GM21447 (cell line): Measurements from ENCODE around the gene HCN4.

Source experiments
- ATAC-seq: cut with Tn5 transposase; IDR thresholded peaks from one replicate; pipeline ENCODE4 v1.9.1; 2021; ENCODE audit not compliant: unreplicated experiment

HCN4 gene

DNA sequence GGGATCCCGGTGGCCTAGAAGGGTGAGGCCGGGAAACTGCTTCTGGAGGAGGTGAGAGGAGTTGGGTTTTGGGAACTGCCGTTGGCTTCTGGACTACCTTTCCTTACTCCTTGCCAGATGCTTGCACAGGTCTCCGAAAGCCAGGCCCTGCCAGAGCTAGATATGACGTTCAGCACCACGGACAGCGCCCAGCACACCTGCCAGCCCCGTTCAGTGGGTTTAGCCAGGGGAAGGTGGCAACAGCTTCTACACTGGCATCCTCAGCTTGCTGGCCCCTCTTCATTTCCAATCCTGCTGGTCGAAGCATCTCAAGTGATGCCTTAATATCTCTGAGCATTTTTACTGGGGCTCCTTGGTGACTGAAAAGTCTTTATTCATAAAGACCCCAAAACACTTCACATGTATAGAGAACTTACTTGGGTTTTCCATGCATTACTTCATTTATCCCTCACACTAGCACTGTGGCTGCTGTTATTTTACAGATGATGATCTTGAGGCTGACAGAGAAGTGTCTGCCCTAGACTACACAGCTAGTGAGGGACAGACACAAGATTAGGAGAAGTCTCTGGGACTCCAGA lies 21.9 kb downstream of the HCN4 start:
- ATAC-seq = no peak

DNA sequence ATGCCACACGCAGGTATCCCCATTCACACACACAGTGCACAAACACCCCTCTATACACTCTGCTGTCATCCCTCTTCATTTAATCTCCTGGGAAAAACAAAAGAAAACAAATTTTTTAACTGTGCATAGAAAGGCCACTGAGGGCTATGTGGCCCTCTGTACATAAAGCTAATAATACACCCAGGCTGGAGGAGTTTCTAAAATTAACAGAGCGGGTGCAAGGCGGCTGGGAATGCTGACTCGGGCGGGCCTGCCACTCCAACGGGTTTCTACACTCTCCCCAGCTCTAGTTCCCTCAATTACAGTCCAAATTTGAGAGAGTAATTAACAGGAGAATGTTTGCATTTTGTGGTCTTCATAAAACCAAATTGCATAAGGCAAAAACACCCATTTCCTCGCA lies 23.1 kb downstream of the HCN4 start:
- ATAC-seq = no peak

DNA sequence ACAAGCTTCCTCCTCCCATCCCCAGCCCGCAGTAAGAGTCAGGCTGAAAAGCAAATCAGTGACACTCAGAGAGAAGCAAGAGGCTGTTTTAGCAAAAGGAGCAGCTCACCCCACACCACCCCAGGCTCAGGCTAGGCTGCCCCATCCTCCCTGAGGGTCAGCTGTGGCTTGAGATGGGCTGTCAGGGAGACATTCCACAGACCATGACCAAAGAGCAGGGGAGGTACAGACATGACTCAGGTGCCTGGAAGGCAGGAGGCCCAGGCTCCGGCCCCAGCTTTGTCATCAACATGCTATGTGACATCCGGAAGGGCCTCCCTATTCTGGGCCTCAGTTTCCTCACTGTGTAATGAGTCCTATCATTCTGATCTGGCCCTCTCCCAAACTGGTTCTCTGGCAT lies 24.7 kb downstream of the HCN4 start:
- no peak for ATAC-seq

DNA sequence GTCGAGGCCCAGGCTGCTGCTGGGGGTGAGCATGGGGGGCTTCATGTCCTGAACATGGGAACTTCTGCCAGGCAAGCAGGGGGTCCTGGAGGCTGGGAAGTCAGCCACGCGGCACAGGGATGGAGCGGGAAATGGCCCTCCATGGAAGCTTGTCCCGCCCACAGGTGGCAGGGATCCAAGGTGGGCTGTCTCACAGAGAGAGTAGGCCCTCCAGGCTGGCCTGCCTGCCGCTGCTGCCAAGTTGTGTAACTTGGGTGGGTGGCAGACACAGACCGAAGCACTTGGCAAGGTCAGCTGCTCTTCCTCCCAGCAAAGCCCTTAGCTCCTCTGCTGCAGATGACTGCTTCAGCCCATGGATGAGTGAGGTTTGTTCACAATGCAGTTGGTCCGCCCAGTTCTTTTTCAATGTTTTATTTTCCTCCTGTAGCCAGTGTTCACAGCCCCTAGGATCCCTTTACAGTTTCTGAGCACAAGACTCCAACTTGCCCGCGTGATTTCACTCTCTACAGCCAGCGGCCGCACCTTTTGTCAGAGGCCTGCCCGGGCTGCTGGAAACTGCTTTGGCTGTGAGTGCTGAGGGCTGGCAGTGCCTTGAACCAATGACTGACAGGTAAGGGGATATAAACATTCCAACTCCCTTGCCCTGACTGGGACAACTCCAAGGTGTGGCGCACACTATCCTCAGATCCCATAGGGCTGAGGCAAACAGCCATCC lies 26.7 kb downstream of the HCN4 start:
- no peak for ATAC-seq

DNA sequence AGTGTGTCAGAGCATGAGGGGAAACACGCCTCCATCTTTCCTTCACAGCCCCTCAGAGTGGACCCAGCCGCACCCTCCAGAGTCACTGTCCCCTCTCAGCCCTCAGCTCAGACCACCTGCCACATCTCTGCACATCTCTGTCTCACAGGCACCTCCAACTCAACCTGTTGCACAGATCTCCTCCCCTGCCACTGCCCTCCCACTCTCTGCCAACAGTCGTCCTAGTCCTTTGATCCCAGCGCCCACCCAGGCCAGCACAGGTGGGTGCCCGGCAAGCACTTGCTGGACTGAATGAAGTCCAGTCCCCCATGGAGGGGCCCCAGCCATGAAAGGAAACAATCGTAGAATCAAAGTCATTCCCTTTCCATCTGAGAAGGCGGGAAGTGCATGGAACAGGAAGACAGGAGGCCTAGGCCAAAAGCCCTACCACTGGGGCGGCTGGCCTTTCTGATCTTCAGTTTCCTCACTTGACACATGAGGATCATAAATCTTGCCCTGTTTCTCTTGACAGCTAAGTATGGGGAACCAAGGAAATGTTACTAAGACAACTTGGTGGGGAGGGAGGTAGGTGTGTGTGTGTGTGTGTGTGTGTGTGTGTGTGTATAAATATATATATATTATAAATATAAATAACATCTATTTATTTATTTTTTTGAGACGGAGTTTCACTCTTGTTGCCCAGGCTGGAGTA lies 28.1 kb downstream of the HCN4 start:
- ATAC-seq = no peak

DNA sequence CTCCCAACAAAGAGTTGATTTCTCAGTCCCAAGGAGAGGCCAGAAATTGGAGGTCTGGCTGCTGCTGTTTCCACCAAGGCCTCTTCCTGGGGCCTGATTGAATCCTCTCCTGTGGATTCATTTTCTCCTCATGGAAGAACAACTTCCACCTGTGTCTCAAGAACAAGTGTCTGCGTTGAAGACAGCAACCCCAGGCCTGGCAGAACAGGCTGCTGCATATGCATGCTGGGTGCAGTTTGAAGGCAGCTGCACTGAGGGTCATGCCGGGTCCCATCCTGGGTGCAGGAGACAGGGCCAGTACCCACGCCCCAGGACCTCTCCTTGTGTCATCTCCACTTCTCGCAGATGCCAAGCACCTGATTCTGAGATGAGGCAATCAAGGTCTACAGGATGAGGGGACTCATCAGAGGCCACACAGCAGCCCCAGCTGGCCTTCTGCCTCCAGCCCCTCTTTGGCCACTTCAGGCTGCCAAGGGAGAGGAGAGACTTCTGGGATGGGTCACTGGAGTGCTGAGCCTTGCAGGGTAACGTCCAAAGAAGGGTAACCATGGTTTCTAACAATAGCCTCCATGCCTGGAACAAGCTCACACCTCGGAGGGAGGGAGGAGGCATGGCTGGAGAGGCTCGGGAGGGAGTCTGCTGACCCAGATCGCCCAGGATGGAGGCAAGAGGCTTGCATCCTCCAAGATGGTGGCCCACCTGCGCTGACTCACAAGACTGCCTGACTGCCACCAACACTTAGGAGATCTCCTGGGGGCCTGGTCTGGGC lies 30.0 kb downstream of the HCN4 start:
- ATAC-seq = no peak

DNA sequence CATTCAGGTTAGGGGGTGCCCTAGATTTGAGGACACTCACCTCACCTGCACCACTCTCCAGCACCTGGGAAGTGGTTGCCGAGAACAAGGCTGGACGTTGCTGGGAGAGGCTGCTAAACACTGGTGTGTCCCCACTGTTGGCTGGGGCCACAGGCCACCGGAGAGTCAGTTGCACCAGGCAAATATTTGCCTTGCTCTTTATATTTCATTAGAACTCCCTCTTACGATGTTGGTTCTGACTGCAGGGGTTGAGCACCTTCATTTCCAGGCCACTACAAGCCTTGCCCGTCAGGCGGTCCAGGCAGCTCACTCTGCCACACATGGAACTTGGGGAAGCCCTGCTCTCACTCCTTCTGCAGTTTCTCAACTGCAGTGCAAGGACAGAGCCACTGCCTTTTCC lies 30.7 kb downstream of the HCN4 start:
- ATAC-seq = no peak

DNA sequence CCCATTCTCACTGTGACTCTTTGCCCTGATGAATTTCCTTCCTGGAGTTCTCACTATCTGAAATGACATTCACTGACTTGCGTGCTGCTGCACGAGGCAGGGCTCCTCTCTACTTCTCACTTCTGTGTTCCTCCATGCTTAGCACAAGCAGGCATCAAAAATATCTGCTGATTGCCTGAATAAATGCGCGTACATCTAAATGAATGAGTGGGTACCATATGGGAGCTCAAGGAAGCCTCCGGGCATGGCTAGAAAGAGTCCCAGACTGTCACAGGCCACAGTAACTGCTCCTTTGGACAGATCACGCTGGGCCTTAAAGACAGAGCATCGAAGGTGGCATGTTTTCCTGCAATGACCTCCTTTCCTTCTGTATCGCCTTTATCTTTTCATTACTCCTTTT lies 31.6 kb downstream of the HCN4 start:
- ATAC-seq = no peak

DNA sequence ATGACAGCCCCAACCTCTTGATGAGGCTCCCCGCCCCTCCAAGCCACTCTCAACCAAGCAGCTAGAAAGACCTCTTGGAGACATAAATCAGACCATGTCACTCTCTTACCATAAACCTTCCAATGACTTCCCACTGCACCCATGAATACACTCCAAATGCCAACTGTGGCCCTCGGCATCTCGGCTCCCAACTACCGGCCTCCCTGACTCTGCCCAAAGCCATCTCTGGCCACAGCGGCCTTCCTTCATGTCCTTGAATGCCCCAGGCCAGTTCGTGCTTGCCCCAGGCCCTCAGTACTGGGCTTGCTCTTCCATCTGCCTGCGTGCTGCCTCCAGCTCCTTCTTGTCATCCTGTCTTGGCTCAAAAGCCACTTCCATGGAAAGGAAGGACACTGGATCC lies 32.0 kb downstream of the HCN4 start:
- ATAC-seq = no peak

DNA sequence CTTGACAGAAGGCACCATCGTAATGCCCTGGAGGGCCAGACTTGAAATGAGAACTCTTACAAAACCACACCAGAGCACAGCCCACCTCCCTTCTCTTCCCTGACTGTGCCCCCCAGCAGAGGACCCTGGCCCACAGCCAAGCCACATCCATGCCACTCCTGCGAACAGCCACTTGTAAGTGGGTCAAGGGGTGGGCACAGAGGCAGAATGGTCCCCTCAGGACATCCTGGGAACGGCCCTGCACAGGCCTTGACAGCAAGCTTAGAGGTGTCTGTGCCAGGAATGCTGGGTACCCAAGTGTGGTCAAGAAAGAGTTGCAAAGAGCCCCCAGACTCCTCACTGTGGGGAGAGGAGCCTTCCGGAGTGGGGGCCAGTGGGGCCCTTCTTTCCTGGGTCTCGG lies 33.3 kb downstream of the HCN4 start:
- no peak for ATAC-seq

DNA sequence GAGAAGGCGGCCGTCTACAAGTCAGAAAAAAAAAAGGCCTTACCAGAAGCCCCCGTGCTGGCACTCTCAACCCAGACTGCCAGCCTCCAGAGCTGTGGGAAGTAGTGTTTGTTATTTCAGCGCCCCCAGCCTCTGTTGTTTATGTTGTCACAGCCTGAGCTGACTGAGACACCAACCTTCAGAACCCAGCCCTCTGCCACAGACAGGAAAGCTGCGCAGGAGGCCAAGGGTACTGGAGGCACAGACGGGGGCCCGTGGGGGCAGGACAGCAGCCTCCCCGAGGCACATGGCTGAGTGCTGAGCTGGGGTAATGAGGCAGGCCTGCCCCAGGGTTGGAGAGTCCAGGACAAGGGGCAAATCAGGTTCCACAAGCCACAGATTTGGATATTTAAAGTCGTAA lies 33.7 kb downstream of the HCN4 start:
- ATAC-seq = no peak

DNA sequence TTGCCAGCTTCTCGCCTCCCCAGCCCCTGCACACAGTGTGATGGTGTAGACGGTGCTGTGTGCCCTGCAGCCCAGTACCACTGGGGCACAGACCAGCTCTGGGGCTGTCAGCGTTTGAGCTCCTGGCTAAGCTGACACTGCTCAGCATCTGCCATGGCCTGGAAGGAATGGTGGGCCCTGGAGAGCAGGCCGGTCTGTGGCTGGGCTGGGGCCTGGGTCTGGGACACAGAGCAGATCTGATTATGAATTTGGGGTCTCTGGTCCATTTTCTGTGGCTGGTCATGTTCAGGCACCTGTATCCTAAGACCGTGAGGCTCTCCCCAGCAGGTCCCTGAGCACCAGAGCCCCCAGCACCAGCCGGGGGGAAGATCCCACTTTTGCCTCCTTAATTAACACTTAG lies 34.7 kb downstream of the HCN4 start:
- no peak for ATAC-seq

DNA sequence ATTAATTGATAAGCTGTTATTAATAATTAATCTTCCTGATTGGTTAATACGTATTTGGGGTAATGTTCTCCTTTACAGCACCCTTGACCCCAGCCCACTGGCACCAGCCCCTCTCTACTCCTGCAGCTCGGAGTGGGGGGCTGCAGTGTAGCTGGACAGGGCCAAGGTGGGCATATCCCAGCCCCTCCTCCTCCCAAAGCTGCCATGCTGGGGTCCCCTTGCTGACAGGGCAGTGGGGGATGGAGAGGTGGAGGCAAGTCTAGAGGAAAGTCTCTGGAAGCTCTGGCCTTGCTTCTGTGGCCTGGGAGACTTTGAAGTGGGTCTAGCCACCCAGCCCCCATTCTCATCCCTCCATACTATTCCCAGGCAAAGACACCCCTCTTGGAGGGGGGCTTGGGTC lies 35.8 kb downstream of the HCN4 start:
- ATAC-seq = no peak

DNA sequence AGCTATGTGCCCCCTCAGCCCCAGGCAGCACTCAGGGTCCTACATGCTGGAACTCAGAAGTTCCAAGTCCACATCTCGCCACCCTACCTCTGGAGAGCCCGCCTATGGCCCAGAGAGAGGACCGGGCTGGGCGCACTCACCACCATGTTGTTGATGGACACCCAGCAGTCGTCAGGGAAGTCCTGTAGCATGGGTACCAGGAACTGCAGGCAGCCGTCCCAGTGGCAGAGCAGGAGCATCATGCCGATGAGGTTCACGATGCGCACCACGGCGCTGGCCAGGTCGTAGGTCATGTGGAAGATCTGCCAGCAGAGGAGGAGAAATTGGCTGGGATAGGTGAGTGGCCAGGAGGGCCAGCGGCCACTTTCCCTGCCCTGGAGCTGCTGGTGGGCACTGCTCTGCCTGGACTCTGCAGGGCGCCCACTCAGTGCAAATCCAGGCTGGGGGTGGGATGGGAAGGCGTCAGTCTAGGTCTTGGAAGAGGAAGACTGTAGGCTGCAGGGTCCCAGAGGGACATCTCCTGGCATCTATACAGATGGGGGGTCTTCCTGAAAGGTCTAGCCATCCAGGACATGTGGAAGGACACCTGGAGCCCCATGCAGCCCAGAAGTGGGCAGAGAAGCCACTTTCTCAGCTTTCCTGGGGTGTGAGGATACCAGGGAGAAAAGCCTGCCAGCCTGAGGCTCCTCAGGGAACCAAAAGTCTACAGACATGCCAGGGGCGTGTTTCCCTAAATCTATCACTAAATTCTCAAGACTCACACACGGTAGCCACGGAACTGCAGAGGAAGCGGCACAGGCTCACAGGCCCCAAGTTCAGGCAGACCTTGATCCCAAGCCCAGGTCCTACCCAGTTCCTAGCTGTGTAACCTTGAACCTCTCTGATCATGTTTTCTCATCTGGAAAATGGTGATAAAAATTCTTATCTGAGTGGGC lies 36.5 kb downstream of the HCN4 start:
- no peak for ATAC-seq

DNA sequence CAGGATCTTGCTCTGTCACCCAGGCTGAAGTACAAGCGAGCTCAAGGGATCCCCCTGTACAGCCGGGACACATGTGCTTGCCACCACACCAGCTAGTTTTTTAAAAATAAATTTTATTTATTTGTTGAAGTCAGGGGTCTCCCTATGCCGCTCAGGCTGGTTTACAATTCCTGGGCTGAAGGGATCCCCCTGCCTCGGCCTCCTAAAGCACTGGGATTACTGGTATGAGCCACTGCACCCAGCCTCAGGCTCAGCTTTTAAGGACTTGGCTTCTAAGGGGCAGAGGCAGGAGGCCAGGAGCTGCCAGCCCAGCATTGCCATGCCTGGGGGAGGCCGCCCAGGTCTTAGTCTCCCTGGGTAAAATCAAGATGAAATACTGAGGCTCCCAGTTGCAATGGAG lies 37.3 kb downstream of the HCN4 start:
- no peak for ATAC-seq

DNA sequence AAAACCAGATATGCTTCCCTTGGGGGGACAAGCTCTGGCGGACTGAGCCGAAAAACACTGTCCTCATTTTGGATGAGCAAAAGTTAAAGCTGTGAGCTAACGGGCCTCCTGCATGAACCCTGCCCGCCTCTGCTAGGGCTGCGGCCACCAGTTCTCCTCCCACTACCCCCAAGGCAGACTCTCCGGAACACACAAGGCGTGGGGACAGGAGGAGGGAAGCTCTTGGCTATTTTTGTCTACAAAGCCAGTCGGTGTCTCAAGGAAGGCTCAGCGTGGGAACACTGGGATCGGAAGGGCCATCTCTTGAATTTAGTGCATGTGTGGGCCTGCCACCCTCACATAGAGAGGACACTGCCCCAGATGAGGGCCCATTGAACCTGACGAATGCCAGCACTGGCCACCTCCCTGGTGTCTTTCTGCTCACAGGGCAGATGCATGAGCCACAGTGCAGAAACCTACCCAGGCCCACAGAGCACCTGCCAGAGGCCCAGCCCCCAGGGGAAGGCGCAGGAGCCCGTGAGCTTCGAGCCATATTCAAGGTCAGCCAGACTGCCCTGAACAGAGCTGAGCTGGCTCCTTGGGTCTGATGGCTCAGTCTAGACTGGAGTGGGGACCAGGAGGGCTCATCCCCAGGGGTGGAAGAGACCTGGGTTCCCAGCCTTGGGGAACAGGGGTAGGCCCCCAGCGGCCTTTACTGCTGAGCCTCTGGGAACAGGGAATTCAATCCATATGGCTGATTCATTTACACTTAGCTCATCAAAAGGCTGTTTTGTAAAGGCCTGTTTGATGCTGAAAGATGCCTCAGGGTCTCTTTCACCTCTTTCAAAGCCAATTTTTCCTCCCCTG lies 38.3 kb downstream of the HCN4 start:
- ATAC-seq = no peak

DNA sequence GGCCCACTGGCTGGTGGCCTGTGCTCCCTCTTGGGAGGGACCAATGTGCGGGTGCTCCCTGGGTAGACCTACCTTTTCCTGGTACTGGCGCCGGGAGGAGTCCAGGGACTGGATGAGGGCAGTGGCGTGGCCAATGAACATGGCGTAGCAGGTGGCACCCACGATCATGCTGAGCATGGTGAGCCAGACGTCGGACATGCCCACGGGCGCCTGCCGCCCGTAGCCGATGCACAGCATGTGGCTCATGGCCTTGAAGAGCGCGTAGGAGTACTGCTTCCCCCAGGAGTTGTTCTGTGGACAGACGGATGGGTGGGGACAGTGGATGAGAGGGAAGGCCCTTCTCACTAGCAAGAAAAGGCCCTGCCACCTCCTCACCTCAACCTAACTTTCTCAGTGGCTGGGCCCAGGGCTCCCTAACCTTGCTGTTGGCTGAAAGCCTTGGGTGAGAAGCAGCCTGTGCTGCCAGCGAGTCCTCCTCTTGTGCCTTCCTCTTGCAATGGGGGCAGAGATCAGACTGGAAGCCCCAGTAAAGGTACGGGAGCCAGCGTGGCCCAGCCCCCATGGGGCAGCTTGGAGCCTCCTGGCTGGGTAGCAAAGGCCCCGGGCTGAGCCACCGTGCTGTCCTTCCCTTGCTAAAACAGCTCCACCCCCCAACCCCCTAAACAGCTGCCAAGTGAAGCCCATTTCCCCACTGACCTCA lies 39.1 kb downstream of the HCN4 start:
- ATAC-seq = no peak

DNA sequence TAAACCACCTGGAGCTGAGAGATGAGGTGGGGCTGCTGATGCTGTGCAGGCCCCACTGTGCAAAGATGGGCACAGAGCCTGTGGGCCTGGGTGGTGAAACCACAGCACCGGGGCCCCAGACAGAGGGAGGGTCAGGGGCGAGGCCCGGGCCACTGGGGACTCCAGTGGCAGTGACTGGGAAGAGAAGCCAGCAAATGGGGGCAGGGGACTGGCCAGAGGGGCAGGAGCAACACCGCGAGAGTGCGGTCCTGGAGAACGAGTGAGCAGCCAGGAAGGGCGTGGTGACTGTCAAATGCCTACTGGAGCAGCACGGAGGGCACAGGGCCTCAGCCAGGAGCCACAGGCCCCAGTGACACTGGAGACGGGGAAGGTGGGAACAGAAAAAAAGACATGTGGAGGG lies 39.8 kb downstream of the HCN4 start:
- no peak for ATAC-seq

DNA sequence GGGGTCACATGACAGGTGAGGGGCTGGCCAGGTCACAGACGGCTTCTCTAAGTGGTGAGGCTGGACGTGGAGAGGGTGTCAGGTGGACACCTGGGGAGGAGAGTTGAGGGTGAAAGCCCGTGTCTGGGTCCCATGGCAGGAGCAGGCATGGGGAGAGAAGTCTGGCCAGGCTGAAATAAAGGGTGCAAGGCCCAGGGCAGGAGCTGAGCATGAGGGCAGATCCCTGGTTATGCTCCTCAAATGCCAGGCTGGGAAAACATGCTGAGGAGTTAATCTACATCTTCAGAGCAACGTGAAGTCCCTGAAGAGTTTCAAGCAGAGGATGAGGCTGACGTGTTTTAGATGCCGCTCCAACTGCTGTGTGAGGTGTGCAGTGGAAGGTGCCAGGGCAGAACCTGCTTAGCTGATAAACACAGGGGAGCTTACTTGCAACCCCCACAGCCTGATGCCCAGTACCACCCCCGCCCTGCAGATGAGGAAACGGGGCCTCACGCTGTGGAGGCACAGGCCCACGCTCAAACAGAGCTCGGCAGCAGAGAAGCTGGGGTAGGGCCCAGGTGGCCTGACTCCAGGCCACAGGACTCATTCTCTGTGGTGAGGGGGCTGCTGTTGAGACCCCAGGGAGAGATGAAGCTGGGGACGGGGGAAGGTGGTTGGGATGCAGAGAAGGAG lies 40.5 kb downstream of the HCN4 start:
- ATAC-seq = no peak
